Stimulated activated CD8-positive, alpha-beta memory T cell treated with anti-CD3 and anti-CD28 coated beads, Interleukin-12 subunit alpha, Interleukin-12 subunit beta, amount 100 ng/mL, for 4 hours (primary cell): ENCODE data around the gene MBD3L4.
"Not testable (repeated sequence)": the region's sequence is repeated elsewhere in the genome, so short reads cannot be mapped to it uniquely, and the experiment has no call there.

ENCODE experiments used
- DNase-seq: peaks from one replicate; pipeline ENCODE4 v3.0.0-alpha.2; 2020; ENCODE audit warnings: low read depth

The MBD3L4 gene

GRCh38 chr19:7049021-7049420 lies 9.0 kb upstream of the MBD3L4 start, which contains the start of gene MBD3L2:
Gene MBD3L2 (plus strand): TSS chr19:7049321. CDS start chr19:7049374, 53 bp downstream.
- DNase-seq: not testable (repeated sequence)

DNA sequence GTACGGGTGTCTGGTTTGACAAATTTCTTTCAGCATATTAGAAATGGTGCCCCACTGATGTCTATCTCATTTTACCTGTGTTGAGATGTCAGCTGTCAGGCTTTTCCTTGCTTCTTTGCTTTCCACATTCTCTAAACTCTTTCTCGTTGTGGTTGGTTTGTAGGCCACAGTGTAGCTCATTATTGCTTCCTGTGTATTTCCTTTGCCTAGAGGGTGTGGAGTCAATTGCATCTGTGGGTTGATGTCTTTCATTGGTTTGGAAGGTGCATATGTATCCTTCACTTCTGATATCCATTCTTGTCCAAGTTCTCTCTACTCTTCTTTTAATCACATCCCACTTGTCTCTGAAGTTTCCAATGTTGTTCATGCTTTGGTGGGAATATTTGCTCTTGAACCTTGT lies 1.6 kb upstream of the MBD3L4 start:
- not testable (repeated sequence) for DNase-seq

DNA sequence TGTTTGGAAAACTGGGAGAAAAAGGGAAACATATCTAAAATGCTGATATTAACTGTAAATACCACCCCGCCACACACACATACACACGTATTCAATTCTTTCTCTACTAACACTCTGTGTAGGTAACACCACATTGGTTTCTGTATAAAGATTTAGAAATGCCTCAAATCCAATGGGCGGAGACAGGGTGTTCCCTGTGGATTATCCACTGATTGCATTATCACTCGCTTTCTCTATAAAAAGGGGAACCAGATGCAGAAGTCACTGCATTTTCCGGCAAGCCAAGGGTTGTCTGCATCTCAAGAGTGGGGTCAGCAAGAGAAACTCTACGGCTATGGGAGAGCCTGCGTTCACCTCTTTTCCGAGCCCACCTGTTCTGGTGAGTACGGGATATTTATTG lies 9.7 kb downstream of the MBD3L4 start, which contains the start of gene MBD3L5:
Gene MBD3L5, plus strand, starts transcription at position 301 of the 400 bp plus-strand sequence. Its CDS starts 34 bp downstream, at position 335.
- DNase-seq: not testable (repeated sequence)

GRCh38 chr19:7028790-7029189 lies 11.2 kb downstream of the MBD3L4 start:
- not testable (repeated sequence) for DNase-seq

GRCh38 chr19:7021331-7021730 lies 18.6 kb downstream of the MBD3L4 start, which contains the start of gene MBD3L2B:
Gene MBD3L2B (minus strand): TSS chr19:7021431. CDS start chr19:7021397, 34 bp downstream.
- DNase-seq: not testable (repeated sequence)

DNA sequence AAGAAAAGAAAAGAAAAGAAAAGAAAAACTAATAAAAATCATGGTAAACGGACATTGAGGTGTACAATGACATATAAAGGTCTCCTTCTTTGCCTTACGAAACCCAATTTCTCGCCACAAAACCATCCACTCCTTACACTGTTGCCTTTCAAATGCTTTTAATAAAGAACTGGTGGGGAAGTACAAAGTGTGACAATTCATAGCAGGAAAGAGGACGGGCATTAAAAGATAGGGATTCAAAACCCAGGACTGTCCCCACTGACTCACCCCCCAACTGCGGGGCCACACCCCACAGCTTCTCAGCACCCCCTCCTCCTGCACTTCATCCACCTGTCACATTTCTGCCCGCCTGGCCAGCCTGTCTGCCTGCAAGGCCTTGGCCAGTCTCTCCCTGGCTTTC lies 21.2 kb downstream of the MBD3L4 start:
- no peak for DNase-seq

DNA sequence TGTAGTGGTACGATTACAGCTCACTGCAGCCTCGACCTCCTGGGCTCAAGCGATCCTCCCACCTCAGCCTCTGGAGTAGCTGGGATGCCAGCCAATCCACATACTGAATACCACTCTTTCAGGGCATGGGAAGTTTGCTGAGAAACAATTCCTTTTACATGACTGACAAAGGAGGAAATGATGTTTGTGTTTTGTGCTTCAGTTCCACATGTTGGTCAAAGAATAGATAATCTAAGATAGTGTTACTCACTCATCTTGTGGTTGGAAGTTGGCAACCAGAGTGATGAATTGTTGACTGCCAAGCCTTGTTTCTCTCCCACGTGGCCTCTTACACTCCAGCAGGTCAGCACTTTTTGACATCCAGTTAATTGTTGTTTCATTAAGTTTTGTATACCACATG lies 26.3 kb downstream of the MBD3L4 start:
- no peak for DNase-seq

DNA sequence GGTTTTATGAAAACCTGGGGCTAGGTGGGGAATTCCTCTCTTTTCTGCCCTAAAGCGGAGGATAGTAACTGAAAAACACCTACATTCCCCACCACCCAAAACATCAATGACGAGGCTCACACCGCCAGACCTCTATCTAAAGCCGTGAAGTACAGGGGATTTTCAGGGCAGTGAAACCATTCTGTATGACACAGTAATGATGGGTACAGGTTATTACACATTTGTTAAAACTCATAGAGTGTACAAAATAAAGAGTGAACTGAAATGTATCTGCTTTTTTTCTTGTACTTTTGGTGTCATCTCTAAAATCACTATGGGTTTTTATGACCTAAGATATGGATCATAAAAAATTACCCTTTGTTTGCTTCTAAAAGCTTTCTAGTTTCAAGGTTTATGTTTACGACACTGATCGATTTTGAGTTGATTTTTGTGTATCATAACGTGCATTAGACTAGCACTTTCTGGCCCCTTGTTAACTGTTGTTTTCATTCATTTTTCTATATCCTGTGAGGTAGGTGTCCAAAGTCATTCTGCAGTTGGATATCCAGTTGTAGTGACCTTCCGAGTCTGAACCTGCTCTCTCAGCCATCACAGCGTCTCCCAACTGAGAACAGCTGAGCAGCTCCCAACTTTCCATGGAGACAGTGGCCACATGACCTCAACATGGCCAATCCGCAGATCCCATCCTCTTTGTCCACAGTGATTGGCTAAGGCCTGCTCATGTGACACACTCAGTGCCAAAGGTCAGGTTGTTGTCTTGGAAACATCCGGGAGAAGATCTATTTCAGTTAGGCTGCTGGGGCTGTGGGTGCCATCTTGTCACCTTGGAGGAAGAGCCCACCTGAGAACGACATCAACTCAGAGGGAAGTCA lies 29.0 kb downstream of the MBD3L4 start:
- DNase-seq: no peak

GRCh38 chr19:7007859-7008258 lies 32.1 kb downstream of the MBD3L4 start:
- DNase-seq: no peak

- DNase-seq: no peak
Measured at GRCh38 chr19:7006135-7006704, 33.8 kb downstream of the MBD3L4 start.

- no peak for DNase-seq
Measured at GRCh38 chr19:7004313-7004931, 35.6 kb downstream of the MBD3L4 start.

DNA sequence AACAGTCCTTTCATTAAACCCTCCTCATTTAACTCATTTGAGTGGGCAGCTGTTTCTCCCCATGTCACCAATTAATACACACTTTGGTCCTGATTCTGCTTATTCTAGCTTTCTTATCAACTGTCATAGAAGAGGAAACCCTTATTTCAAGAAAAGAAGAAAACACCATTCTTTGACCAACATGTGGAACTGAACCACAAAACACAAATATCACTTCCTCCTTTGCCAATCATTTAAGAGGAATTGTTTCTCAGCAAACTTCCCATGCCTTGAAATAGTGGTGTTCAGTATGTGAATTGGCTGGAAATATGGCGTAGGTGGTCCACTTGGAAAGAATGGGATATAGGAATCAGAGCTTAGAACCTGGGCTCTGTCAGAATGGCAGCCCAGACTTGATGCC lies 39.2 kb downstream of the MBD3L4 start:
- DNase-seq: no peak

DNA sequence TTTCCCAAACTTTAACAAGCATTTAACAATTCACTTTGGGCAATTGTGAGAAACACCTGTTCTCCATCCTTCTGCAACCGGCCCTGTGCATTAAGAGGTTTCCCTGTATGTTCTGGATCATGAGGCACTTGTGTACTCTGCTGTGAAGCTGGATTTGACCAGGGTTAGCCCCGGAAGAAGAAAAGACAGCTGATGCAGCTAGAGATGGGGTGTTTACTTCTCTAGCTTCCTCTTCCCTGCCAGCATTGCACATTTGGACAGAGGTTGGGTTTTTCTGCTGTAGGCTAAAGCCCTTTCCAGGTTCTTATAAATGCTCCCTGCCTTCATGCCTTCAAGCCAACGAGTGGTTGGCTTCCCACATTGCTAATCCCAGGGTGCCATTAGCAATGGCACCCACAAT lies 39.6 kb downstream of the MBD3L4 start:
- no peak for DNase-seq

DNA sequence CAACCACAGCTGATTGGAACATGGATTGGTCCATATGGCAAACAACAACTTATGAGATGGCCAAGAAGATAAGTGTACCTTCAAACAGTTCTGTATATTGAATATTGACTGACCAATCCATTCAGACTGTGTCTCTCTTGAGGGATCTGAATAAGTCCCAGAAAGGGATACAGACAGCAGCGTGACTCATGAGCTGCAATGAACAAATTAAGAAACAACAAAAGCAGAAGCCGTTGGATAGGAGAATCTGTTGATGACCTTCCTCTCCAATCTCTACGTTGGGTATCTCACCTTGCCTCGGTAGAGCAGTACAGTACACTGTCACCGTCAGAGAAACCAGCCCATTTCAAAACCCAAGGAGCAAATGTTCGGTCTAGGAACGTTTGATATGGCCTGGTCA lies 40.0 kb downstream of the MBD3L4 start:
- DNase-seq: no peak

DNA sequence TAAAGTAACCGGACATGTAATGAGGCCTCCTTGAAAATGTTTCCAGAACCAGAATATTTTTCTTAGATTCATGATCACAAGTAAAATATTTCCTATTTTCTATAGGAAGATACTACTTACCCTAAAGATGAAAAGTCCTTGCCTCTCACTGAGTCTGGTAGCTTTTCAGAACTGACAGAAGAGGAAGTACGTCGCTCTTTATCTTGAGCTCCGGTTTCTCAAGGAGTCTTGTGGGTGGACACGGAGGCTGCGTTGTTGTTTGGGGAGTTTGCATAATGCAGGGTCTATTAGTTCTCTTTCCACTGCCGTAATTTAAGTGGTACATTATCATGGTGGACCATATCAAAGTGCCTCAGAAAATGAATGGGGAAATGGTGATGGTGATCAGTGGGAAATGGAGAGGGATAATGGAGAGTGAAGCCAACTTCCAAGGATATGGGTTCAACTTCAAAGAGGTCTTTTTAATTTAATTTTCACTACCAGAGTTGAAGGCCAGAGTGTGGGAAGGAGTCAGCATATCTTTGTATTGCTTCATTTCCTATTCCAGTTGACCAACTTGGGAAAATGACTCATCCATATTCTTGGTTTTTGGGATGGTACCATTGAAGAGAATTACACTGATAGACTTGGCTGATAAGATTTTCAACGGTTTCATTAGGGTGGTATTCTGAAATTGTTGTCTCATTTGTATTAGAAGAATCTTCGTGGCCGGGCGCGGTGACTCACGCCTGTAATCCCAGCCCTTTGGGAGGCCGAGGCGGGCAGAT lies 42.1 kb downstream of the MBD3L4 start:
- DNase-seq: no peak

DNA sequence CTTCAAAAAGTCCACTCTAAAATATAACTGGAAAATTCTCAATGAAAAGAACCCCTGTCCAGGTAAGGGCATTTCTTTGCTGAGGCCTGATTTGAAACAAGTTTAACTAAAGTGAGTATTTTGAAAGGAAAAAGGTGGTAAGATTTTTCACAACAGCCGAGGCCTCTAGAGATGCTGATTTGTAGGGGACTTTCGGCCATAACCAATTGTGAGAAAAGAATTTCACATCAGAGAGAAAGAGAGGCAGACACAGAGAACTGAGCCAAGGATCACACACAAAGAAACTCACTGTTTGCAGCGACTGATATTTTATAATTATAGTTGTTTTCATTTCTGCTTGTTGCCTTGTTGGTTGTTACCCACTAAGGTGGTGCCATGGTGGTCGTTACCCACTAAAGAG lies 43.2 kb downstream of the MBD3L4 start:
- no peak for DNase-seq

- DNase-seq: no peak
Measured at GRCh38 chr19:6995054-6995453, 44.9 kb downstream of the MBD3L4 start.

GRCh38 chr19:6988257-6988656 lies 51.7 kb downstream of the MBD3L4 start:
- DNase-seq: no peak

DNA sequence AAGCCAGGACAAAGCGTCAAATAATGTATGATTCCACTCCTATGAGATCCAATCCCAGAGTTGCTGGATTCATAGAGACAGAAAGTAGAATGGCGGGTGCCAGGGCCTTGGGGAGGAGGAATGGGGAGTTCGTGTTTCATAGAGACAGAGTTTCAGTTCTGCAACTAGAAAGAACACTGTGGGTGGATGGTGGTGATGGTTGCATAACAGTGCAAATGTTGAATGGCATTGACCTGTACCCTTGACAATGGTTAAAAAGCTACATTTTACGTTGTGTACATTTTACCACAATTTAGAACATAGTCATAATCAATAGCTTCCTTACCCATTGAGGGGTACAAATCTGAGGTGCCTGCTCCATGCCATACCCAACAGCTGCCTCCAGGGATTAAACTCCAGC lies 52.1 kb downstream of the MBD3L4 start:
- no peak for DNase-seq
